ENCODE data around the gene DRC1. TPM values are rescaled to one million over a fixed set of nuclear protein-coding genes. Genes with fewer than 3 reads are reported as not detected.

Gene DRC1
- total RNA-seq, 1 donor from 2014 or later: not detected

- H3K27me3 Mint-ChIP-seq (ENCODE audit: unreplicated experiment): no peaks in the 10 kb centered on the region
- no peak for TF ChIP-seq CTCF (IDR thresholded peaks at IDR 0.05)
- no peak for DNase-seq (ENCODE audit: extremely low spot score, unreplicated experiment)
- no peaks in the 10 kb centered on the region for H3K36me3 Mint-ChIP-seq (ENCODE audit: unreplicated experiment)
- H3K4me1 Mint-ChIP-seq (ENCODE audit: unreplicated experiment): peaks cover 2% of the 10 kb centered on the region
- no peak overlapping the region for H3K4me3 Mint-ChIP-seq (ENCODE audit: unreplicated experiment)
- H3K27ac Mint-ChIP-seq (ENCODE audit: unreplicated experiment): no peak overlapping the region
- no peaks in the 10 kb centered on the region for H3K9me3 Mint-ChIP-seq (ENCODE audit: unreplicated experiment)
These were observed 58.9 kb downstream of the DRC1 start for GRCh38 chr2:26460613-26461031.

- Mint-ChIP-seq H3K27me3 (ENCODE audit: unreplicated experiment) (no peaks in the 10 kb centered on the region), H3K9me3 (ENCODE audit: unreplicated experiment) (no peaks in the 10 kb centered on the region), H3K4me1 (ENCODE audit: unreplicated experiment) (peaks cover 2% of the 10 kb centered on the region), H3K36me3 (ENCODE audit: unreplicated experiment) (no peaks in the 10 kb centered on the region), H3K4me3 (ENCODE audit: unreplicated experiment) (no peak overlapping the region), H3K27ac (ENCODE audit: unreplicated experiment) (no peak overlapping the region)
- DNase-seq (ENCODE audit: extremely low spot score, unreplicated experiment): no peak
- TF ChIP-seq CTCF (IDR thresholded peaks at IDR 0.05): no peak
These were observed 59.9 kb downstream of the DRC1 start for GRCh38 chr2:26461601-26462023.

- Mint-ChIP-seq H3K4me1 (ENCODE audit: unreplicated experiment) (peaks cover 2% of the 10 kb centered on the region), H3K27ac (ENCODE audit: unreplicated experiment) (no peak overlapping the region), H3K4me3 (ENCODE audit: unreplicated experiment) (no peak overlapping the region), H3K36me3 (ENCODE audit: unreplicated experiment) (no peaks in the 10 kb centered on the region), H3K27me3 (ENCODE audit: unreplicated experiment) (no peaks in the 10 kb centered on the region), H3K9me3 (ENCODE audit: unreplicated experiment) (no peaks in the 10 kb centered on the region)
- no peak for DNase-seq (ENCODE audit: extremely low spot score, unreplicated experiment)
- TF ChIP-seq CTCF (IDR thresholded peaks at IDR 0.05): no peak
These were observed 60.4 kb downstream of the DRC1 start for GRCh38 chr2:26462100-26462499.

GRCh38 chr2:26462511-26463243, 61.0 kb downstream of the DRC1 start:
- no peaks in the 10 kb centered on the region for H3K27me3 Mint-ChIP-seq (ENCODE audit: unreplicated experiment)
- peaks cover 2% of the 10 kb centered on the region for H3K4me1 Mint-ChIP-seq (ENCODE audit: unreplicated experiment)
- no peak overlapping the region for H3K4me3 Mint-ChIP-seq (ENCODE audit: unreplicated experiment)
- peak; percentile 50 for TF ChIP-seq CTCF (IDR thresholded peaks at IDR 0.05)
- no peaks in the 10 kb centered on the region for H3K9me3 Mint-ChIP-seq (ENCODE audit: unreplicated experiment)
- DNase-seq (ENCODE audit: extremely low spot score, unreplicated experiment): no peak
- H3K27ac Mint-ChIP-seq (ENCODE audit: unreplicated experiment): no peak overlapping the region
- H3K36me3 Mint-ChIP-seq (ENCODE audit: unreplicated experiment): no peaks in the 10 kb centered on the region

GRCh38 chr2:26463244-26464192, 61.8 kb downstream of the DRC1 start:
- Mint-ChIP-seq H3K4me3 (ENCODE audit: unreplicated experiment) (no peak overlapping the region), H3K27ac (ENCODE audit: unreplicated experiment) (no peak overlapping the region), H3K4me1 (ENCODE audit: unreplicated experiment) (peaks cover 2% of the 10 kb centered on the region), H3K27me3 (ENCODE audit: unreplicated experiment) (no peaks in the 10 kb centered on the region), H3K9me3 (ENCODE audit: unreplicated experiment) (no peaks in the 10 kb centered on the region), H3K36me3 (ENCODE audit: unreplicated experiment) (no peaks in the 10 kb centered on the region)
- TF ChIP-seq CTCF (IDR thresholded peaks at IDR 0.05): no peak
- no peak for DNase-seq (ENCODE audit: extremely low spot score, unreplicated experiment)

Data from osteocyte (in vitro differentiated cells).